ENCODE data around the gene ITPR1. TPM values are rescaled to one million over a fixed set of nuclear protein-coding genes. Genes with fewer than 3 reads are reported as not detected.

ITPR1 gene
- total and polyA plus RNA-seq, 10 of the 15 experiments (the other 5 are each of a cell fraction or from before 2014, with no cell fraction given): 12.2 to 239 (median 28.4) TPM

DNA sequence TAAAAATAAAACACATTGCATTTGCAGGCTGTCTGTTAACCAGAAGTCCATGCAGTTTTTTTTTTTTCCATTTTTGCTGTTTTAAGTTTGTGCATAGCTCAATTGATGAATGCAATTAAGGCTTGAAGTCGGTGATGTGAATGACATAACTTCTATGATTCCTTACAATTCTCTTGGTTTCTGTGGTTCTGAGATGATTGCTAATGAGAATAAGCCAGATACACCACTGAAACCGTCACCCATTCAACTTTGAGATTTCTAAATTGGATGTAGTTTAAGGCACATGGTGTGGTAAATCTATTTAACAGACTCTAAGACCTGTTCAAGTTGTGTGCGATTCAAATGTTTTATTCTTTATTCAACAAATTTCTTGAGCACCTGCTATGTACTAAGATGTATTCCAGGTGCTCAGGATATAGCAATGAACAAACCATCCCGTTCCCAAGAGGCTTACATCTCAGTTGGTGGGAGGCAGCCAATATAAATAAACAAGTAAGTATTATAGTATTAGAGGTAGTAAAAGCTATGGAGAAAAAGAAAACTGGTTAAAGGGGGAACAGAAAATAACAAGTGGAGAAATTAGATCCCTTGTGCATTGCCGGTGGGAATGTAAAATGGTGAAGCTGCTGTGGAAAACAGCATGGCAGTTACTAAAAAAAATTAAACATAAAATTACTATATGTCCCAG, 4.0 kb downstream of the ITPR1 start:
- 57% methylated on average over 5 of the region's 5 CpGs for WGBS (ENCODE audit: insufficient coverage, insufficient replicate concordance, low lambda C conversion rate, missing lambda C conversion rate)
- peaks cover 14% of the 10 kb centered on the region for H3K4me1 ChIP-seq (ENCODE audit: control insufficient read depth, insufficient read depth, low read length)
- no peaks in the 10 kb centered on the region for H4K20me1 ChIP-seq (ENCODE audit: control insufficient read depth, insufficient read depth)
- no peak overlapping the region for H2AFZ ChIP-seq (ENCODE audit: control insufficient read depth, low read depth, low read length)
- in situ Hi-C loops (cut with MboI) (no loop called here), intact Hi-C loops (cut with micrococcal nuclease; ENCODE audit: unreplicated experiment) (no loop called here)
- no peak for ATAC-seq
- ChIA-PET RAD21 (ENCODE audit: unreplicated experiment) (interaction anchor here (0.7 to 6.1 kb wide), 2 partner anchors 10 to 70 kb away, joined by 3 to 128 read pairs; no protein-coding TSS in a partner anchor), POLR2A (interaction anchor here (7.7 kb wide), 1 partner anchor 10 kb away, joined by 132 read pairs; no protein-coding TSS in a partner anchor), SMC1A (ENCODE audit: uncharacterized antibody, unreplicated experiment) (interaction anchor here (0.8 to 8.4 kb wide), 5 partner anchors 10 to 91 kb away, joined by 3 to 180 read pairs (median 6); no protein-coding TSS in a partner anchor), CTCF (interaction anchor here (0.6 to 5.5 kb wide), 3 partner anchors 9 to 136 kb away, joined by 3 to 52 read pairs (median 3); no protein-coding TSS in a partner anchor)
- H3K27me3 ChIP-seq (replicated peaks in 1 of 2; ENCODE audit: control insufficient read depth in 2 of 2, insufficient read depth in 2 of 2, low read length in 1 of 2): no peaks in the 10 kb centered on the region
- no TSS peak for BruUV-seq (replicated peaks)
- peak overlapping the region; percentile 84; the same call in 1 of the 2 replicates for H3K4me3 ChIP-seq
- peaks cover 27% of the 10 kb centered on the region for H3K79me2 ChIP-seq (ENCODE audit: control insufficient read depth, insufficient read depth, low read length)
- no peak overlapping the region for H3K9ac ChIP-seq (ENCODE audit: control insufficient read depth, insufficient read depth, low read length)
- H3K4me2 ChIP-seq (ENCODE audit: control insufficient read depth, insufficient read depth): peak overlapping the region; percentile 91; the same call in 1 of the 2 replicates
- no peak for DNase-seq (ENCODE audit: low read depth, low spot score)
- H3K9me3 ChIP-seq (replicated peaks; ENCODE audit: control insufficient read depth, insufficient read depth, low read length): no peaks in the 10 kb centered on the region
- H3K36me3 ChIP-seq (ENCODE audit: control insufficient read depth in 2 of 2, insufficient read depth in 2 of 2, low read length in 1 of 2): peaks cover 3 to 5% of the 10 kb centered on the region in 2 experiments
- FAIRE-seq: no peak
- TF ChIP-seq RUNX3 (IDR thresholded peaks at IDR 0.05; ENCODE audit: low read length) (peak; percentile 74), MXI1 (IDR thresholded peaks at IDR 0.05; ENCODE audit: low read depth, low read length) (0 out of 2 replicates have a peak, but pooled peaks have one; percentile 19), MTA2 (IDR thresholded peaks at IDR 0.05; ENCODE audit: low read depth) (peak; percentile 80), TBL1XR1 (IDR thresholded peaks at IDR 0.05; ENCODE audit: low read depth, low read length) (no peak), ATF7 (IDR thresholded peaks at IDR 0.05; ENCODE audit: low read depth) (peak; percentile 47; the same call in 1 of the 2 replicates)
- H3K27ac ChIP-seq (ENCODE audit: control insufficient read depth, insufficient read depth): no peak overlapping the region

DNA sequence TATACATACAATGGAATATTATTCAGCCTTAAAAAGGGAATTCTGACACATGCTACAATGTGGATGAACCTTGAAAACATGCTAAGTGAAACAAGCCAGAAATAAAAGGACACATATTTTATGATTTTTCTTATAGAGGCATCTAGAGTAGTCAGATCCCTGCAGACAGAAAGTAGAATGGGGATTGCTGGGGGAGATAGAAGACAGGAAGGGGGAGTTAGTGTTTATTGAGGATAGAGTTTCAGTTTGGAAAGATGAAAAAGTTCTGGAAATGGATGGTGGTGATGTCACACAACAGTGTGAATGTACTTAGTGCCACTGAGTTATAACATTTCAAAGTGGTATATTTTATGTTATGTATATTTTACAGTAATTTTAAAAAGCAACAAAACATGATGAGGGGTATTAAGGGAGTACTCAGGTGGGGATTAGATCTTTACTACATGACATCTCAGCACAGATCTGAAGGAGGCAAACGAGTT, 4.7 kb downstream of the ITPR1 start:
- ChIA-PET RAD21 (ENCODE audit: unreplicated experiment) (interaction anchor here (6.1 kb wide), 1 partner anchor 9 kb away, joined by 128 read pairs; no protein-coding TSS in a partner anchor), CTCF (interaction anchor here (5.5 kb wide), 1 partner anchor 8 kb away, joined by 52 read pairs; no protein-coding TSS in a partner anchor), SMC1A (ENCODE audit: uncharacterized antibody, unreplicated experiment) (interaction anchor here (1.0 to 8.4 kb wide), 2 partner anchors 10 to 90 kb away, joined by 3 to 180 read pairs; no protein-coding TSS in a partner anchor), POLR2A (interaction anchor here (7.7 kb wide), 1 partner anchor 9 kb away, joined by 132 read pairs; no protein-coding TSS in a partner anchor)
- FAIRE-seq: no peak
- H3K27ac ChIP-seq (ENCODE audit: control insufficient read depth, insufficient read depth): no peak overlapping the region
- peaks cover 16% of the 10 kb centered on the region for H3K4me1 ChIP-seq (ENCODE audit: control insufficient read depth, insufficient read depth, low read length)
- 95% methylated on average over 1 of the region's 1 CpG for WGBS (ENCODE audit: insufficient coverage, insufficient replicate concordance, low lambda C conversion rate, missing lambda C conversion rate)
- no peak overlapping the region for H3K4me3 ChIP-seq
- H3K4me2 ChIP-seq (ENCODE audit: control insufficient read depth, insufficient read depth): no peak overlapping the region
- no peak overlapping the region for H3K9ac ChIP-seq (ENCODE audit: control insufficient read depth, insufficient read depth, low read length)
- in situ Hi-C loops (cut with MboI): no loop called here
- no peaks in the 10 kb centered on the region for H4K20me1 ChIP-seq (ENCODE audit: control insufficient read depth, insufficient read depth)
- H3K27me3 ChIP-seq (replicated peaks in 1 of 2; ENCODE audit: control insufficient read depth in 2 of 2, insufficient read depth in 2 of 2, low read length in 1 of 2): no peaks in the 10 kb centered on the region
- intact Hi-C loops (cut with micrococcal nuclease; ENCODE audit: unreplicated experiment): no loop called here
- ATAC-seq: no peak
- no peaks in the 10 kb centered on the region for H3K9me3 ChIP-seq (replicated peaks; ENCODE audit: control insufficient read depth, insufficient read depth, low read length)
- H3K79me2 ChIP-seq (ENCODE audit: control insufficient read depth, insufficient read depth, low read length): peaks cover 27% of the 10 kb centered on the region
- BruUV-seq (replicated peaks): no TSS peak
- no peak overlapping the region for H2AFZ ChIP-seq (ENCODE audit: control insufficient read depth, low read depth, low read length)
- DNase-seq (ENCODE audit: low read depth, low spot score): no peak
- peaks cover 3 to 5% of the 10 kb centered on the region in 2 experiments for H3K36me3 ChIP-seq (ENCODE audit: control insufficient read depth in 2 of 2, insufficient read depth in 2 of 2, low read length in 1 of 2)
- TF ChIP-seq LARP7 (IDR thresholded peaks at IDR 0.05) (no peak), NFXL1 (IDR thresholded peaks at IDR 0.05; ENCODE audit: borderline replicate concordance) (no peak), KLF5 (IDR thresholded peaks at IDR 0.05; ENCODE audit: partially characterized antibody) (no peak), RUNX3 (IDR thresholded peaks at IDR 0.05; ENCODE audit: low read length) (no peak), MEF2B (IDR thresholded peaks at IDR 0.05; ENCODE audit: partially characterized antibody, poor library complexity, severe bottlenecking) (no peak), TCF3 (IDR thresholded peaks at IDR 0.05; ENCODE audit: borderline replicate concordance, insufficient read depth, low read depth, low read length) (no peak), FOXK2 (IDR thresholded peaks at IDR 0.05) (no peak), JUNB (IDR thresholded peaks at IDR 0.05) (no peak), NR2C2 (IDR thresholded peaks at IDR 0.05; ENCODE audit: borderline replicate concordance, control insufficient read depth, insufficient read length, low read depth) (no peak), CBX5 (IDR thresholded peaks at IDR 0.05; ENCODE audit: low read depth) (no peak), SMARCA5 (IDR thresholded peaks at IDR 0.05) (no peak), SREBF1 (IDR thresholded peaks at IDR 0.05; ENCODE audit: low read length) (no peak)
- TF ChIP-seq, protein P1, sequence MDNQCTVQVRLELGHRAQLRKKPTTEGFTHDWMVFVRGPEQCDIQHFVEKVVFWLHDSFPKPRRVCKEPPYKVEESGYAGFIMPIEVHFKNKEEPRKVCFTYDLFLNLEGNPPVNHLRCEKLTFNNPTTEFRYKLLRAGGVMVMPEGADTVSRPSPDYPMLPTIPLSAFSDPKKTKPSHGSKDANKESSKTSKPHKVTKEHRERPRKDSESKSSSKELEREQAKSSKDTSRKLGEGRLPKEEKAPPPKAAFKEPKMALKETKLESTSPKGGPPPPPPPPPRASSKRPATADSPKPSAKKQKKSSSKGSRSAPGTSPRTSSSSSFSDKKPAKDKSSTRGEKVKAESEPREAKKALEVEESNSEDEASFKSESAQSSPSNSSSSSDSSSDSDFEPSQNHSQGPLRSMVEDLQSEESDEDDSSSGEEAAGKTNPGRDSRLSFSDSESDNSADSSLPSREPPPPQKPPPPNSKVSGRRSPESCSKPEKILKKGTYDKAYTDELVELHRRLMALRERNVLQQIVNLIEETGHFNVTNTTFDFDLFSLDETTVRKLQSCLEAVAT (IDR thresholded peaks at IDR 0.05): no peak

Measured in GM12878 (cell line).